DND-41 (cell line): Measurements from ENCODE around the gene GPC5.

Experiments
- ATAC-seq: fragments of 200-7000 bp; cut with Tn5 transposase; 3 replicates; pipeline ENCODE4 v1.9.1; 2021; ENCODE audit warnings: low read depth; ENCODE audit not compliant: insufficient read depth
- DNase-seq: peaks from one replicate; pipeline ENCODE4 v3.0.0-alpha.2; 2020
- H2AFZ ChIP-seq: 2 replicates; pipeline ENCODE4 v1.6.0; 2012; ENCODE audit warnings: low read depth, low read length
- H3K27ac ChIP-seq: 2 replicates; pipeline ENCODE4 v1.5.1; 2012; ENCODE audit warnings: low read length, inconsistent platforms
- H3K27me3 ChIP-seq: fragments of 200-600 bp; sonication (generic); 2 replicates; pipeline ENCODE4 v1.6.0; 2012; ENCODE audit warnings: low read length, mild to moderate bottlenecking, inconsistent platforms; ENCODE audit not compliant: insufficient read depth, poor library complexity
- H3K36me3 ChIP-seq: 2 replicates; pipeline ENCODE4 v1.5.1; 2012; ENCODE audit warnings: low read length, inconsistent platforms; ENCODE audit not compliant: insufficient read depth
- H3K4me1 ChIP-seq: 2 replicates; pipeline ENCODE4 v1.5.1; 2012; ENCODE audit warnings: mild to moderate bottlenecking, low read length; ENCODE audit not compliant: insufficient read depth
- H3K4me2 ChIP-seq: 2 replicates; pipeline ENCODE4 v1.6.0; 2012; ENCODE audit warnings: mild to moderate bottlenecking, moderate library complexity, low read length, inconsistent platforms; ENCODE audit not compliant: insufficient read depth
- H3K4me3 ChIP-seq, 2 experiments: fragments of 200-600 bp in 1 of 2; shearing (Covaris generic) in 1 of 2; 2 replicates each; pipeline ENCODE4 v1.5.1; 2012 to 2016; ENCODE audit warnings: inconsistent platforms in 2 of 2, low read length in 2 of 2, mild to moderate bottlenecking in 2 of 2, low read depth in 1 of 2, moderate library complexity in 1 of 2
- H3K79me2 ChIP-seq: 2 replicates; pipeline ENCODE4 v1.6.0; 2012; ENCODE audit warnings: low read length, inconsistent platforms; ENCODE audit not compliant: insufficient read depth
- H3K9ac ChIP-seq: 2 replicates; pipeline ENCODE4 v1.6.0; 2012; ENCODE audit warnings: low read depth, mild to moderate bottlenecking, inconsistent platforms, low read length, moderate library complexity
- H3K9me3 ChIP-seq: 2 replicates; pipeline ENCODE4 v1.5.1; 2012; ENCODE audit warnings: low read length, moderate library complexity, mild to moderate bottlenecking, inconsistent platforms; ENCODE audit not compliant: insufficient read depth, severe bottlenecking
- H4K20me1 ChIP-seq: 2 replicates; pipeline ENCODE4 v1.6.0; 2012; ENCODE audit warnings: low read length; ENCODE audit not compliant: insufficient read depth
- EZH2 ChIP-seq: IDR thresholded peaks from 3 replicates; pipeline ENCODE4 v1.6.1; 2012; ENCODE audit warnings: borderline replicate concordance, low read depth, mild to moderate bottlenecking, moderate library complexity, low read length, inconsistent platforms; ENCODE audit not compliant: severe bottlenecking
- TF ChIP-seq, protein P1 (sequence below): IDR thresholded peaks from 2 replicates; pipeline ENCODE4 v1.5.1; 2012; ENCODE audit warnings: borderline replicate concordance, low read length, moderate library complexity, mild to moderate bottlenecking; ENCODE audit not compliant: poor library complexity, severe bottlenecking; ENCODE audit errors: extremely low read depth

Gene GPC5

DNA sequence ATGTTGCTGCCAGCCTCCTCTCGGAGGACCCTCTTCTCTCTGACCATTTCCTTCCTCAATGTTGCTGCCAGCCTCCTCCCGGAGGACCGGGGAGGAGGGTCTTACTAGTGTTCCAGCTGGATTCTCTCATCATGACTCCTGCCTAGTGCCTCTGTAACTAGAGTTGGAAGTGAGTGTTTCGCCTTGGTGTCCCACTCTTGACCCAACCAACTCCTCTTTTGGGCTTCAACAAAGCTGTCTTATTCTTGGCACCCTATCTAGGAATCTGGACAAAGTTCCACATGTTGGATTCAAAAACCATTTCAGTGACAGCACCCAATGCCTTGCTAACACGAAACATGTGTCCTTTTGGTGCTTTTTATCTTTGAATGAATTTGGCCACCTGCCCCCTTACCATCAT lies 165.4 kb downstream of the GPC5 start:
- Histone ChIP-seq H3K4me1 (no peaks in the 10 kb centered on the region), H2AFZ (no peak overlapping the region), H3K4me2 (no peak overlapping the region), H3K9ac (no peak overlapping the region), H3K4me3 (no peak overlapping the region), H3K79me2 (no peaks in the 10 kb centered on the region), H3K9me3 (no peaks in the 10 kb centered on the region), H4K20me1 (no peaks in the 10 kb centered on the region), H3K27ac (no peak overlapping the region), H3K27me3 (no peaks in the 10 kb centered on the region), H3K36me3 (no peaks in the 10 kb centered on the region)
- TF ChIP-seq, protein P1, sequence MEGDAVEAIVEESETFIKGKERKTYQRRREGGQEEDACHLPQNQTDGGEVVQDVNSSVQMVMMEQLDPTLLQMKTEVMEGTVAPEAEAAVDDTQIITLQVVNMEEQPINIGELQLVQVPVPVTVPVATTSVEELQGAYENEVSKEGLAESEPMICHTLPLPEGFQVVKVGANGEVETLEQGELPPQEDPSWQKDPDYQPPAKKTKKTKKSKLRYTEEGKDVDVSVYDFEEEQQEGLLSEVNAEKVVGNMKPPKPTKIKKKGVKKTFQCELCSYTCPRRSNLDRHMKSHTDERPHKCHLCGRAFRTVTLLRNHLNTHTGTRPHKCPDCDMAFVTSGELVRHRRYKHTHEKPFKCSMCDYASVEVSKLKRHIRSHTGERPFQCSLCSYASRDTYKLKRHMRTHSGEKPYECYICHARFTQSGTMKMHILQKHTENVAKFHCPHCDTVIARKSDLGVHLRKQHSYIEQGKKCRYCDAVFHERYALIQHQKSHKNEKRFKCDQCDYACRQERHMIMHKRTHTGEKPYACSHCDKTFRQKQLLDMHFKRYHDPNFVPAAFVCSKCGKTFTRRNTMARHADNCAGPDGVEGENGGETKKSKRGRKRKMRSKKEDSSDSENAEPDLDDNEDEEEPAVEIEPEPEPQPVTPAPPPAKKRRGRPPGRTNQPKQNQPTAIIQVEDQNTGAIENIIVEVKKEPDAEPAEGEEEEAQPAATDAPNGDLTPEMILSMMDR = no peak
- no peak for TF ChIP-seq EZH2
- no peak for ATAC-seq
- DNase-seq = no peak

DNA sequence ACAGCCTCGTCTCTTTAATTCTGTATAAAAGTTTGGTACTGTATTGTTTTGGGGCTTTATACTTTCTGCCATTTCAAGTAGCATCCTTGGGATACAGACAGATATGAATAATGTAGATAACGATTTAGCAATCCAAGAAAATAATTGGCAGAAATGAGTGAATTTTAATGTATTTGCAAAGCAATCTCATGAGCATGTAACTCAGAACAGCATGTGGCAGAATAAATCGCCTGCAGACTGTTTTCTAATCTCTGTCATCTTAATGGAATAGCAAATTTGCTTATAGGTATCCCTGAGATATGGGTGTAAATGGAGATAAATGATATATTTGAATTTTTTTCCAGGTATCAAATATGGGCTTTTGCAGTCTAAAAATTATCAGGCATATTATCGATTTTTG lies 166.0 kb downstream of the GPC5 start:
- Histone ChIP-seq H3K9ac (no peak overlapping the region), H3K27ac (no peak overlapping the region), H3K4me1 (no peaks in the 10 kb centered on the region), H3K9me3 (no peaks in the 10 kb centered on the region), H3K79me2 (no peaks in the 10 kb centered on the region), H3K36me3 (no peaks in the 10 kb centered on the region), H3K27me3 (no peaks in the 10 kb centered on the region), H3K4me2 (no peak overlapping the region), H2AFZ (no peak overlapping the region), H4K20me1 (no peaks in the 10 kb centered on the region), H3K4me3 (no peak overlapping the region)
- ATAC-seq = no peak
- no peak for TF ChIP-seq EZH2
- TF ChIP-seq, protein P1 = no peak
- no peak for DNase-seq

DNA sequence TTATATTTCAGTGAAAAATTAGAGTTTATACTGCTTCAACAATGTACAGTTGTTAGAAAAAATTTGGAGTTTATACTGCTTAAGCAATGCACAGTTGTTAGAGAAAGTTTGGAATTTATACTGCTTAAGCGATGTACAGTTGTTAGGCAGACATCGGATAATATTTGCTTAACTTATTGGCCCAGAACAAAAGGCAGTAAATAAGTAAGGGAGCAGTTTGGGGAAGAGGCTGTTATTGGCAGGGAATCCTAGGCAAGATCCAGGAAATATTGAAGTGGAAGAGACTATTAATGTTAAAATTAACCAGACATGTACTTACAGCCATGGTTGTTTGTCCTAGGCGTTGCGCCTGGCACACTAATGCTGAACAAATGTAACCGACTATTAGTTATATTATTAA lies 166.9 kb downstream of the GPC5 start:
- Histone ChIP-seq H2AFZ (no peak overlapping the region), H4K20me1 (no peaks in the 10 kb centered on the region), H3K79me2 (no peaks in the 10 kb centered on the region), H3K4me2 (no peak overlapping the region), H3K27me3 (no peaks in the 10 kb centered on the region), H3K36me3 (no peaks in the 10 kb centered on the region), H3K9me3 (no peaks in the 10 kb centered on the region), H3K9ac (no peak overlapping the region), H3K4me1 (no peaks in the 10 kb centered on the region), H3K4me3 (no peak overlapping the region), H3K27ac (no peak overlapping the region)
- no peak for DNase-seq
- no peak for TF ChIP-seq EZH2
- TF ChIP-seq, protein P1 = no peak
- ATAC-seq = no peak
